Keratinocyte (primary cell): ENCODE results near the gene CALHM5. TPM values are rescaled to one million over a fixed set of nuclear protein-coding genes. Genes with fewer than 3 reads are reported as not detected.

Source experiments
- DNase-seq: peaks from one replicate; pipeline ENCODE4 v3.0.0-alpha.2; 2011; ENCODE audit warnings: low read depth, missing footprints, low spot score
- FAIRE-seq: peaks from 2 replicates; lab custom pipeline; 2011; peaks lifted over from hg19 to GRCh38; lab: Jason Lieb, UNC
- H2AFZ ChIP-seq: 2 replicates; pipeline ENCODE4 v1.6.0; 2012; ENCODE audit warnings: low read length, control low read depth, inconsistent platforms; ENCODE audit not compliant: control insufficient read depth
- H3K27ac ChIP-seq: 2 replicates; pipeline ENCODE4 v1.5.1; 2011; ENCODE audit warnings: low read length; ENCODE audit not compliant: control insufficient read depth, insufficient read depth
- H3K27me3 ChIP-seq: 3 replicates; pipeline ENCODE4 v1.6.0; 2011; ENCODE audit warnings: low read length; ENCODE audit not compliant: control insufficient read depth, insufficient read depth; ENCODE audit errors: extremely low read depth
- H3K36me3 ChIP-seq, 2 experiments: 2 replicates in 1 of 2; 3 replicates in 1 of 2; pipeline ENCODE4 v1.5.1; 2011; ENCODE audit warnings: low read length in 2 of 2, mild to moderate bottlenecking in 1 of 2; ENCODE audit not compliant: control insufficient read depth in 2 of 2, insufficient read depth in 2 of 2; ENCODE audit errors: extremely low read depth in 1 of 2
- H3K4me1 ChIP-seq: 3 replicates; pipeline ENCODE4 v1.5.1; 2011; ENCODE audit warnings: low read length; ENCODE audit not compliant: control insufficient read depth, insufficient read depth; ENCODE audit errors: extremely low read depth
- H3K4me2 ChIP-seq: 3 replicates; pipeline ENCODE4 v1.6.0; 2011; ENCODE audit warnings: low read depth, low read length; ENCODE audit not compliant: control insufficient read depth, insufficient read depth; ENCODE audit errors: extremely low read depth
- H3K4me3 ChIP-seq, 3 experiments: fragments of 200-600 bp in 1 of 3; sonication (generic) in 1 of 3; 2 replicates in 2 of 3; 3 replicates in 1 of 3; pipeline ENCODE4 v1.5.1; 2011 to 2016; ENCODE audit warnings: low read length in 3 of 3, mild to moderate bottlenecking in 3 of 3, control low read depth in 2 of 3, inconsistent platforms in 1 of 3, low read depth in 1 of 3, mixed read lengths in 1 of 3, mixed run types in 1 of 3, moderate library complexity in 1 of 3; ENCODE audit not compliant: control insufficient read depth in 2 of 3, insufficient read depth in 2 of 3; ENCODE audit errors: extremely low read depth in 1 of 3
- H3K79me2 ChIP-seq: 2 replicates; pipeline ENCODE4 v1.6.0; 2012; ENCODE audit warnings: low read length; ENCODE audit not compliant: control insufficient read depth, insufficient read depth
- H3K9ac ChIP-seq: 3 replicates; pipeline ENCODE4 v1.6.0; 2011; ENCODE audit warnings: low read length; ENCODE audit not compliant: control insufficient read depth, insufficient read depth; ENCODE audit errors: extremely low read depth
- H3K9me1 ChIP-seq: 3 replicates; pipeline ENCODE4 v1.6.0; 2011; ENCODE audit warnings: low read length; ENCODE audit not compliant: control insufficient read depth, insufficient read depth; ENCODE audit errors: extremely low read depth
- H3K9me3 ChIP-seq: 2 replicates; pipeline ENCODE4 v1.5.1; 2012; ENCODE audit warnings: low read depth, low read length; ENCODE audit not compliant: control insufficient read depth
- H4K20me1 ChIP-seq: 3 replicates; pipeline ENCODE4 v1.6.0; 2011; ENCODE audit warnings: low read length; ENCODE audit not compliant: control insufficient read depth, insufficient read depth; ENCODE audit errors: extremely low read depth
- EZH2 ChIP-seq: IDR thresholded peaks from one replicate; pipeline ENCODE4 v1.6.1; 2012; ENCODE audit warnings: inconsistent platforms, mild to moderate bottlenecking, low read length, moderate library complexity
- dilution Hi-C: fragments of 300-500 bp; cut with MboI; formaldehyde crosslinking; loops from one replicate; pipeline ENCODE4 v1.7.0; 2020; ENCODE audit warnings: low sequenced_read_pairs; ENCODE audit not compliant: extremely low pct_ligation_motif_present
- polyA plus RNA-seq, 5 experiments: library from polyadenylated mRNA; depleted of rRNA in 3 of 5; stranded (reverse) in 3 of 5; stranded (forward) in 1 of 5; unstranded in 1 of 5; fragments of >200 nt; gene quantifications; 1 replicate in 1 of 5; 2 replicates in 3 of 5; 3 replicates in 1 of 5; pipeline versions ENCODE4 v1.2.1 to v1.2.3, GENCODE V29; 2011 to 2012; ENCODE audit warnings: missing spikeins in 2 of 5, low read depth in 1 of 5, low replicate concordance in 1 of 5
- TF ChIP-seq, protein P1 (sequence below), 3 experiments: IDR thresholded peaks in 1 of 3; conservative IDR thresholded peaks in 1 of 3; optimal IDR thresholded peaks in 1 of 3; 2 replicates in 2 of 3; 3 replicates in 1 of 3; pipeline versions ENCODE3 to v1.5.1; 2011; ENCODE audit warnings: low read length in 3 of 3, mild to moderate bottlenecking in 3 of 3, moderate library complexity in 2 of 3, control low read depth in 1 of 3, inconsistent platforms in 1 of 3; ENCODE audit not compliant: insufficient read depth in 2 of 3; ENCODE audit errors: extremely low read depth in 1 of 3

Gene CALHM5
- polyA plus RNA-seq, 1 donor (not counting 4 experiments of a cell fraction or from before 2014, with no cell fraction given): 0.80 TPM

GRCh38 chr6:116562019-116562403 is 50.6 kb downstream of the CALHM5 start:
- no peak overlapping the region for H3K4me3 ChIP-seq

DNA sequence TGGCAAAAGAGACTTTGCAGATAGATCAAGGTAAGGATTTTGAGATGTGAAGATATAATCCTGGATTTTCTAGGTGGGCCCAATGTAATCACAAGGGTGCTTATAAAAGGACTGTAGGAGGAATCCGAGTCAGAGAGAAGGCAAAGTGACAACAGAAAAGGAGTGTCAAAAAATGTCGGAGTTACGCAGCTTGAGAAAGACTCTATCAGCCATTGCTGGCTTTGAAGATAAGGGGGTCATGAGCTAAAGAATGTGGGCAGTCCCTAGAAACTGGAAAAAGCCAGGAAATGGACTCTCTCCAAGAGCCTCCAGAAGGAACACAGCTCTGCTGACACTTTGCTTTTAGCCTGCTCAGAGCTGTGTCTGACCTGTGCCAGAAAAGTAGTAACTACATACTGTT is 51.2 kb downstream of the CALHM5 start:
- Histone ChIP-seq H3K4me3 (no peak overlapping the region), H3K9me1 (no peaks in the 10 kb centered on the region), H3K4me1 (peaks cover 23% of the 10 kb centered on the region), H3K4me2 (no peak overlapping the region), H4K20me1 (no peaks in the 10 kb centered on the region), H2AFZ (no peak overlapping the region), H3K9me3 (no peaks in the 10 kb centered on the region), H3K36me3 (no peaks in the 10 kb centered on the region), H3K9ac (no peak overlapping the region), H3K27ac (no peak overlapping the region), H3K79me2 (no peaks in the 10 kb centered on the region), H3K27me3 (no peaks in the 10 kb centered on the region)
- DNase-seq: no peak
- TF ChIP-seq, protein P1, sequence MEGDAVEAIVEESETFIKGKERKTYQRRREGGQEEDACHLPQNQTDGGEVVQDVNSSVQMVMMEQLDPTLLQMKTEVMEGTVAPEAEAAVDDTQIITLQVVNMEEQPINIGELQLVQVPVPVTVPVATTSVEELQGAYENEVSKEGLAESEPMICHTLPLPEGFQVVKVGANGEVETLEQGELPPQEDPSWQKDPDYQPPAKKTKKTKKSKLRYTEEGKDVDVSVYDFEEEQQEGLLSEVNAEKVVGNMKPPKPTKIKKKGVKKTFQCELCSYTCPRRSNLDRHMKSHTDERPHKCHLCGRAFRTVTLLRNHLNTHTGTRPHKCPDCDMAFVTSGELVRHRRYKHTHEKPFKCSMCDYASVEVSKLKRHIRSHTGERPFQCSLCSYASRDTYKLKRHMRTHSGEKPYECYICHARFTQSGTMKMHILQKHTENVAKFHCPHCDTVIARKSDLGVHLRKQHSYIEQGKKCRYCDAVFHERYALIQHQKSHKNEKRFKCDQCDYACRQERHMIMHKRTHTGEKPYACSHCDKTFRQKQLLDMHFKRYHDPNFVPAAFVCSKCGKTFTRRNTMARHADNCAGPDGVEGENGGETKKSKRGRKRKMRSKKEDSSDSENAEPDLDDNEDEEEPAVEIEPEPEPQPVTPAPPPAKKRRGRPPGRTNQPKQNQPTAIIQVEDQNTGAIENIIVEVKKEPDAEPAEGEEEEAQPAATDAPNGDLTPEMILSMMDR (optimal IDR thresholded peaks at IDR 0.05 in 1 of 3, IDR thresholded peaks at IDR 0.05 in 1 of 3, conservative IDR thresholded peaks at IDR 0.05 in 1 of 3; ENCODE audit: extremely low read depth in 1 of 3, insufficient read depth in 2 of 3, low read length in 3 of 3): no peak
- no peak for TF ChIP-seq EZH2
- dilution Hi-C loops: no loop called here
- no peak for FAIRE-seq

More at GRCh38 chr6:116562019-116562403, 50.6 kb downstream of the CALHM5 start:
- dilution Hi-C loops: no loop called here
- no peaks in the 10 kb centered on the region for H3K27me3 ChIP-seq
- no peaks in the 10 kb centered on the region for H3K36me3 ChIP-seq
- no peak overlapping the region for H3K4me2 ChIP-seq
- no peak overlapping the region for H3K9ac ChIP-seq
- H3K4me1 ChIP-seq: peaks cover 29% of the 10 kb centered on the region
- no peak for DNase-seq
- H4K20me1 ChIP-seq: no peaks in the 10 kb centered on the region
- no peak overlapping the region for H2AFZ ChIP-seq
- H3K27ac ChIP-seq: no peak overlapping the region
- H3K79me2 ChIP-seq: no peaks in the 10 kb centered on the region
- H3K9me1 ChIP-seq: no peaks in the 10 kb centered on the region
- FAIRE-seq: no peak
- TF ChIP-seq, protein P1 (optimal IDR thresholded peaks at IDR 0.05 in 1 of 3, IDR thresholded peaks at IDR 0.05 in 1 of 3, conservative IDR thresholded peaks at IDR 0.05 in 1 of 3; ENCODE audit: extremely low read depth in 1 of 3, insufficient read depth in 2 of 3, low read length in 3 of 3): no peak
- no peak for TF ChIP-seq EZH2
- no peaks in the 10 kb centered on the region for H3K9me3 ChIP-seq
